Trophoblast cell (in vitro differentiated cells and primary cell): Measurements from ENCODE around the gene TUBB1.
A peak's percentile ranks its signal among the peaks of the same experiment; 100 is the strongest.

Experiments
- DNase-seq, 2 donors: peaks; one replicate each; pipeline ENCODE4 v3.0.0-alpha.2; 2016
- H2AFZ ChIP-seq: 2 replicates; pipeline ENCODE4 v1.6.1; 2013; ENCODE audit warnings: low read length, moderate library complexity, mild to moderate bottlenecking; ENCODE audit not compliant: insufficient read depth, poor library complexity
- H2AK5ac ChIP-seq: 2 replicates; pipeline ENCODE4 v1.6.1; 2013; ENCODE audit warnings: mild to moderate bottlenecking, low read length
- H2BK120ac ChIP-seq: 2 replicates; pipeline ENCODE4 v1.6.1; 2013; ENCODE audit warnings: low read length, mild to moderate bottlenecking, moderate library complexity; ENCODE audit not compliant: insufficient read depth, poor library complexity
- H2BK12ac ChIP-seq: 2 replicates; pipeline ENCODE4 v1.6.1; 2013; ENCODE audit warnings: mild to moderate bottlenecking, low read length, moderate library complexity
- H2BK5ac ChIP-seq: 2 replicates; pipeline ENCODE4 v1.6.1; 2013; ENCODE audit warnings: low read length, low read depth, moderate library complexity, mild to moderate bottlenecking; ENCODE audit not compliant: poor library complexity
- H3K14ac ChIP-seq: 2 replicates; pipeline ENCODE4 v1.6.1; 2013; ENCODE audit warnings: mild to moderate bottlenecking, low read length
- H3K18ac ChIP-seq: 2 replicates; pipeline ENCODE4 v1.6.1; 2013; ENCODE audit warnings: mild to moderate bottlenecking, low read length
- H3K23ac ChIP-seq: 2 replicates; pipeline ENCODE4 v1.6.1; 2013; ENCODE audit warnings: low read length
- H3K27ac ChIP-seq: 2 replicates; pipeline ENCODE4 v1.5.1; 2013; ENCODE audit warnings: low read depth, mild to moderate bottlenecking, inconsistent platforms, low read length, moderate library complexity
- H3K27me3 ChIP-seq: 2 replicates; pipeline ENCODE4 v1.6.1; 2013; ENCODE audit warnings: inconsistent platforms, mild to moderate bottlenecking, low read length, moderate library complexity; ENCODE audit not compliant: insufficient read depth
- H3K36me3 ChIP-seq, 2 experiments: 1 replicate in 1 of 2; 2 replicates in 1 of 2; pipeline ENCODE4 v1.6.1; 2013; ENCODE audit warnings: low read length in 2 of 2, mild to moderate bottlenecking in 2 of 2, moderate library complexity in 1 of 2; ENCODE audit not compliant: insufficient read depth in 2 of 2, control insufficient read depth in 1 of 2
- H3K4ac ChIP-seq: 2 replicates; pipeline ENCODE4 v1.6.1; 2013; ENCODE audit warnings: low read depth, mild to moderate bottlenecking, low read length, moderate library complexity
- H3K4me1 ChIP-seq, 2 experiments: 1 replicate in 1 of 2; 2 replicates in 1 of 2; pipeline ENCODE4 v1.6.1; 2013; ENCODE audit warnings: low read length in 2 of 2, mild to moderate bottlenecking in 2 of 2, moderate library complexity in 1 of 2; ENCODE audit not compliant: insufficient read depth in 2 of 2, control insufficient read depth in 1 of 2
- H3K4me2 ChIP-seq: 2 replicates; pipeline ENCODE4 v1.6.1; 2013; ENCODE audit warnings: inconsistent platforms, mild to moderate bottlenecking, low read length, moderate library complexity
- H3K4me3 ChIP-seq: 2 replicates; pipeline ENCODE4 v1.5.1; 2013; ENCODE audit warnings: mild to moderate bottlenecking, low read depth, low read length, inconsistent platforms
- H3K79me1 ChIP-seq: one replicate; pipeline ENCODE4 v1.6.1; 2013; ENCODE audit warnings: low read length
- H3K79me2 ChIP-seq: 2 replicates; pipeline ENCODE4 v1.6.1; 2013; ENCODE audit warnings: low read length, mild to moderate bottlenecking; ENCODE audit not compliant: control insufficient read depth, insufficient read depth, poor library complexity
- H3K9ac ChIP-seq: 2 replicates; pipeline ENCODE4 v1.6.1; 2013; ENCODE audit warnings: mild to moderate bottlenecking, low read length
- H3K9me3 ChIP-seq: 2 replicates; pipeline ENCODE4 v1.6.1; 2013; ENCODE audit warnings: low read depth, mild to moderate bottlenecking, control low read depth, inconsistent platforms, low read length; ENCODE audit not compliant: insufficient read depth
- H4K12ac ChIP-seq: 2 replicates; pipeline ENCODE4 v1.6.1; 2013; ENCODE audit warnings: low read depth, mild to moderate bottlenecking, low read length, moderate library complexity
- H4K8ac ChIP-seq: 2 replicates; pipeline ENCODE4 v1.6.1; 2013; ENCODE audit warnings: low read depth, mild to moderate bottlenecking, low read length, moderate library complexity
- H4K91ac ChIP-seq: one replicate; pipeline ENCODE4 v1.6.1; 2013; ENCODE audit warnings: low read depth, mild to moderate bottlenecking, low read length, moderate library complexity
- WGBS: extraction: QIAGEN DNeasy Blood & Tissue Kit; methylation state at CpG from one replicate; pipeline ENCODE4 v1.1.7; 2013; ENCODE audit warnings: missing lambda C conversion rate; ENCODE audit not compliant: insufficient read length, insufficient coverage; ENCODE audit errors: extremely low coverage; 5-methylcytosine and 5-hydroxymethylcytosine counted together

TUBB1 gene

DNA sequence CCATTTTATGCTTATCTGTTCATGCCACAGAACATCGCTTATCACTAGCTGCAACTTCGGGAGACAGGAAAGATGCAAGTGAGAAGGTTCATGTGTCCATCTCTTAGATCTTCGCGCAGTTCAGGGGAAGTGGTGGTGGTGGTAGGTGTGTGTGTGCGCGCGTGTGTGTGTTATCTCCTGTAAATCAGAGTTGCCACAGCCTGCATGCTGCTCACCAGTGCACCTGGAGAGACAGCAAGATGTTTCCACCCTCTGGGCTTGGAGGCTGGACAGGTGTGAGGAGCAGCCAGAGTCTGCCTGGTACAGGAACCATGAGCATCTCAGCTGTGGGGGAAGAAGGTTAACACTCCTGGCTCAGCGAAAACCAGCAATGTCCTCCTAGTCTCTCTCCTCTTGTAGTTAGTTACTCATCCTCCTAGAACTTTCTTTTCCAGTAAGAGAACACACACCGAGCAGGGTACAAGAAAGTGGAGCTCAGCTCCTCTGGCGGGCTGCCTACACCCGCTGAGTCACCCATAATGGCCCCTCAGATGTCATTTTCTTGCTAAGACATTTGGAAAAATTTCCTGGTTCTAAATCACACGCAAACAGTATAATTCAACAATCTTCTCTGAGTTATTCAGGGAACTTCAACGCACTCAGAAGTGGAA, 5.1 kb upstream of the TUBB1 start:
- H3K79me2 ChIP-seq, result no peaks in the 10 kb centered on the region
- peak; percentile 32 to 61 for DNase-seq
- no peaks in the 10 kb centered on the region for H3K9me3 ChIP-seq
- no peak overlapping the region for H3K27ac ChIP-seq
- H3K18ac ChIP-seq, result no peak overlapping the region
- H3K23ac ChIP-seq, result no peak overlapping the region
- H3K4me3 ChIP-seq, result no peak overlapping the region
- peaks cover 18 to 33% of the 10 kb centered on the region in 2 experiments for H3K4me1 ChIP-seq
- no peak overlapping the region for H2BK5ac ChIP-seq
- no peak overlapping the region for H2AK5ac ChIP-seq
- H3K9ac ChIP-seq, result no peak overlapping the region
- no peak overlapping the region for H3K14ac ChIP-seq
- H3K27me3 ChIP-seq, result no peaks in the 10 kb centered on the region
- no peak overlapping the region for H3K4me2 ChIP-seq
- H2BK120ac ChIP-seq, result no peak overlapping the region
- H3K36me3 ChIP-seq, result no peaks in the 10 kb centered on the region
- no peak overlapping the region for H4K12ac ChIP-seq
- H2AFZ ChIP-seq, result no peak overlapping the region
- H4K8ac ChIP-seq, result no peak overlapping the region
- no peak overlapping the region for H2BK12ac ChIP-seq
- no CpG with 5 or more reads among the region's 13 CpGs for WGBS
- no peak overlapping the region for H3K4ac ChIP-seq
- peaks cover 14% of the 10 kb centered on the region for H3K79me1 ChIP-seq
- H4K91ac ChIP-seq, result no peak overlapping the region

DNA sequence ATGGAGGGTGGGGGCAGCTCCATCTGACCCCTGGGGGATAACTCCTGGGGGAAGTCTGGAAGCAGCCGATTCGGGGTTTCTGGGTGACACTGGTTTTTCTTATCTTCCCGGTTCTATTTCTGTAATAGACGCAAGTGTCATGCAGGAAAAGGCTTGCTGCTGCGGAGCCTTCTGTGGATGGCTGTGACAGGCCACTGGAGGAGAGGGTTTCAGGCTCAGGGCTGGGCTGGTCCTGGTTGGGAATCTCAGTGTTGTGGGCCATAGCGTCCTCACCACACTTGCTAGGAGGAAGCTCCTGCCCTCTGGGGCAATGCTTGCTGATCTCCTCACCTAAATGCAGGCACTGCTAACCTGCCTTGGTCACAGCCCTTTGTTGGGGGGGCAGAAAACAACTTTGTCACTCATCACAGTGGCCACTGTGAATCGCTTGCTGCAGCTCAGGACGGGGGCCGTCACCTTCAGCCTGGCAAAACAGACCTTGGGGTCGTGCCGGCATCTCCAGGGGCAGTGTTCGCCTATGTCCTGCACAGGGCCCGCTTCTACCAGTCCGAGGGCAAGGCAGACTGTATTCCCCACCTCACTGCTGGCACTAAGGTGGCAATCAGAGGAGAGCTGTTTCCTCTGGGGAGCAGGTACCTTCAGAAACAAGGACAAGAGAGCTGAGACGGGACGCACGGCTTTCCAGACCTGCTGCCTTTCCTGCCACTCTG, 4.4 kb upstream of the TUBB1 start:
- Histone ChIP-seq H2BK5ac (no peak overlapping the region), H3K27me3 (no peaks in the 10 kb centered on the region), H3K79me1 (peaks cover 11% of the 10 kb centered on the region), H3K9me3 (no peaks in the 10 kb centered on the region), H3K4me3 (no peak overlapping the region), H3K14ac (no peak overlapping the region), H3K9ac (no peak overlapping the region), H3K4me2 (no peak overlapping the region), H3K4me1 (peaks cover 16 to 33% of the 10 kb centered on the region in 2 experiments), H3K36me3 (no peaks in the 10 kb centered on the region), H2AFZ (no peak overlapping the region), H4K91ac (peak overlapping the region; percentile 17), H4K8ac (no peak overlapping the region), H3K79me2 (no peaks in the 10 kb centered on the region), H3K27ac (no peak overlapping the region), H2BK120ac (peak overlapping the region; percentile 3), H3K23ac (no peak overlapping the region), H2AK5ac (peak overlapping the region; percentile 13), H2BK12ac (peak overlapping the region; percentile 51), H3K18ac (no peak overlapping the region), H4K12ac (no peak overlapping the region), H3K4ac (no peak overlapping the region)
- no peak for DNase-seq
- no CpG with 5 or more reads among the region's 17 CpGs for WGBS

DNA sequence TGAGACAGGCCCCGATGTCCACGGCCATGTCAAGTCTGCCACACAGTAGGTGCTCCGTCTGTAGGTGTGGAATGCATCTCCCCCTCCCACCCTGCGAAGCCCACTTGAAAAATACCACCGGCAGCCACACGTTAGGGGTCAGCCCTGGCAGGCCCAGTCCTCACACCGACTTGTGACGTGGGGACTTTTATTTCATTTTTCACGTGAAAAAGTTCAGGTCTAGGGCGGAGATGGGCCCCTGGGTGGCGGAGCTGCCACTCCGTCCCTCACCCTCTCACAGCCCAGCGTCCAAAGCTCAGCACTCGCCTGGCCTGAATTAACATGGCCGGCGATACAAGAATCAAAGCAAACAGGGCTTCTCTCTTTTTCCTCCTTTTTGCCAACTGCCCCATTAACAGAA, 3.8 kb upstream of the TUBB1 start:
- Histone ChIP-seq H3K23ac (no peak overlapping the region), H4K12ac (no peak overlapping the region), H2BK120ac (no peak overlapping the region), H3K9ac (no peak overlapping the region), H3K27ac (no peak overlapping the region), H3K4me2 (no peak overlapping the region), H2AFZ (no peak overlapping the region), H3K36me3 (no peaks in the 10 kb centered on the region), H4K8ac (no peak overlapping the region), H3K14ac (no peak overlapping the region), H2BK5ac (no peak overlapping the region), H2BK12ac (peak overlapping the region; percentile 42), H3K18ac (no peak overlapping the region), H3K4me1 (peaks cover 10 to 29% of the 10 kb centered on the region in 2 experiments), H3K79me2 (no peaks in the 10 kb centered on the region), H3K9me3 (no peaks in the 10 kb centered on the region), H3K4me3 (no peak overlapping the region), H3K79me1 (peaks cover 8% of the 10 kb centered on the region), H4K91ac (no peak overlapping the region), H2AK5ac (no peak overlapping the region), H3K27me3 (no peaks in the 10 kb centered on the region), H3K4ac (no peak overlapping the region)
- no CpG with 5 or more reads among the region's 16 CpGs for WGBS
- no peak for DNase-seq

DNA sequence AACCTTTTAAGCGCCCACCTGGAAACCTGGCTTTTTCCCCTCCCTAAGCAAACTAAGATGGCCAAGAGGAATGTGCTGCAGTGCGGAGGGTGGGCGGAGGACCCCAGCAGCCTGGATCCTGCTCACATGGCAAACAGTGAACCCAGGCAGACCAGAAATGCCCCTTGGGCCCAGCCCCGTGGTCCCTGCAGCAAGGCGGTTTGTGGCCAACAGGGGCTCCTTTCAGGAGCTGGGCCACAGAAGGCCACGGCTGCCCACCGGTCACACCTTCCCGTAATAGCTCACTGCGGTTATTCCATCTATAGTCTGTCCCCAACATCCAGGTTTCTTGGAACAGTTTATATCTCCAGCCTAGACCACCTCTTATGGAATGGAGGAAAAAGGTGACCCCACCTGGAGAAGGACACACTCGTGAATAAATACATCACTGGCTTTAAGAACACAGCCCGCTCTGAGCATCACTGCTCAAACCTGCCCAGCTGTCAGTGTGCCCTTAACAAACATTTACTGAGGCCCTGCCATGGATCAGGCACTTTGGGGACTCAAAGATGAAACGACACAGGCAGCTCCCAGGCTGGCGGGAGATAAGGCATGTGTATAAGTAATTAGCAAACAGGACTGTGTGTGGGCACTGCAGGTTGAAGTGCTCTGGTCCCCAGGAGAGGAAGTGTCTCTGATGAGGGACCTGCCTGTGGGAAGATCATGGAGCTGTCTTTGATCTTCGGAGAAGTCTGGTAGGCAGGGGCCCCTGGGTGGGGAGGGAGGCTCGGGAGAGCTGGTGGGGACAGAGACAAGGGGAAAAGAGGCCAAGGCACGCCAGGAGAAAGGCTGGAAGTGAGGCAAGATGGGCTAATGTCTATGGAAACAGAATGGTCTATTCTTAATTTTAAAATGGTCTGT, 3.2 kb upstream of the TUBB1 start:
- Histone ChIP-seq H3K9ac (no peak overlapping the region), H3K27ac (no peak overlapping the region), H3K79me1 (peaks cover 5% of the 10 kb centered on the region), H2AK5ac (no peak overlapping the region), H2BK120ac (no peak overlapping the region), H4K12ac (no peak overlapping the region), H3K9me3 (no peaks in the 10 kb centered on the region), H4K91ac (peak overlapping the region; percentile 21), H3K4me3 (no peak overlapping the region), H3K79me2 (no peaks in the 10 kb centered on the region), H3K36me3 (no peaks in the 10 kb centered on the region), H3K18ac (no peak overlapping the region), H2BK12ac (peak overlapping the region; percentile 14), H4K8ac (no peak overlapping the region), H2BK5ac (no peak overlapping the region), H3K27me3 (no peaks in the 10 kb centered on the region), H3K23ac (no peak overlapping the region), H3K14ac (no peak overlapping the region), H3K4ac (no peak overlapping the region), H3K4me1 (peaks cover 5 to 24% of the 10 kb centered on the region in 2 experiments), H2AFZ (no peak overlapping the region), H3K4me2 (no peak overlapping the region)
- no CpG with 5 or more reads among the region's 16 CpGs for WGBS
- no peak for DNase-seq
